SJCRH30 (cell line): Measurements from ENCODE around the gene MSMP. TPM values are rescaled to one million over a fixed set of nuclear protein-coding genes. Genes with fewer than 3 reads are reported as not detected.

ENCODE experiments used
- DNase-seq, 2 experiments: peaks; one replicate each; pipeline ENCODE4 v3.0.0-alpha.2; 2015 to 2020
- H3K27ac ChIP-seq: fragments of 250-450 bp; sonication (Bioruptor Pico); 2 replicates; pipeline ENCODE4 v1.5.1; 2020; ENCODE audit warnings: mild to moderate bottlenecking, moderate library complexity
- H3K27me3 ChIP-seq: fragments of 250-450 bp; sonication (Bioruptor Pico); 2 replicates; pipeline ENCODE4 v1.5.1; 2020; ENCODE audit warnings: mild to moderate bottlenecking, moderate library complexity
- H3K36me3 ChIP-seq: fragments of 250-450 bp; sonication (Bioruptor Pico); 2 replicates; pipeline ENCODE4 v1.5.1; 2020; ENCODE audit warnings: mild to moderate bottlenecking, moderate library complexity
- H3K4me1 ChIP-seq: fragments of 250-450 bp; sonication (Bioruptor Pico); 2 replicates; pipeline ENCODE4 v1.5.1; 2020; ENCODE audit warnings: mild to moderate bottlenecking, moderate library complexity
- H3K4me3 ChIP-seq: fragments of 250-450 bp; sonication (Bioruptor Pico); 2 replicates; pipeline ENCODE4 v1.5.1; 2020; ENCODE audit warnings: mild to moderate bottlenecking, moderate library complexity
- H3K9me3 ChIP-seq: fragments of 250-450 bp; sonication (Bioruptor Pico); replicated peaks from 2 replicates; pipeline ENCODE4 v1.5.1; 2020; ENCODE audit warnings: mild to moderate bottlenecking, moderate library complexity
- total RNA-seq: library from RNA; depleted of rRNA; stranded (reverse); fragments of >200 nt; shearing (Covaris generic); gene quantifications from 2 replicates; pipeline ENCODE4 v1.2.3, GENCODE V29; 2014

The MSMP gene
- total RNA-seq, 1 experiment from 2014 or later = not detected

- no peak for DNase-seq
- Histone ChIP-seq H3K27me3 (no peaks in the 10 kb centered on the region), H3K9me3 (no peaks in the 10 kb centered on the region), H3K27ac (no peak overlapping the region), H3K4me3 (no peak overlapping the region), H3K36me3 (no peaks in the 10 kb centered on the region), H3K4me1 (no peaks in the 10 kb centered on the region)
Measured at GRCh38 chr9:35758475-35759050, 4.5 kb upstream of the MSMP start.

- Histone ChIP-seq H3K4me1 (no peaks in the 10 kb centered on the region), H3K4me3 (peak overlapping the region; percentile 61), H3K9me3 (no peaks in the 10 kb centered on the region), H3K36me3 (no peaks in the 10 kb centered on the region; the same call in 1 of the 2 replicates), H3K27me3 (no peaks in the 10 kb centered on the region), H3K27ac (peak overlapping the region; percentile 75)
- no peak for DNase-seq
Measured at GRCh38 chr9:35757892-35758275, 3.8 kb upstream of the MSMP start.

GRCh38 chr9:35757226-35757891, 3.3 kb upstream of the MSMP start:
- Histone ChIP-seq H3K4me3 (peak overlapping the region; percentile 61), H3K36me3 (peaks cover 2% of the 10 kb centered on the region; the same call in 1 of the 2 replicates), H3K27me3 (no peaks in the 10 kb centered on the region), H3K9me3 (no peaks in the 10 kb centered on the region), H3K27ac (peak overlapping the region; percentile 75), H3K4me1 (no peaks in the 10 kb centered on the region)
- peak; percentile 80 to 87 for DNase-seq

- H3K9me3 ChIP-seq = no peaks in the 10 kb centered on the region
- peak overlapping the region; percentile 75 for H3K27ac ChIP-seq
- no peaks in the 10 kb centered on the region for H3K27me3 ChIP-seq
- DNase-seq = peak; percentile 72 to 75
- peak overlapping the region; percentile 61 for H3K4me3 ChIP-seq
- H3K36me3 ChIP-seq = peaks cover 5% of the 10 kb centered on the region; the same call in 1 of the 2 replicates
- H3K4me1 ChIP-seq = no peaks in the 10 kb centered on the region
Measured at GRCh38 chr9:35756275-35757225, 2.5 kb upstream of the MSMP start.

GRCh38 chr9:35755071-35755470, 995 bp upstream of the MSMP start:
- H3K4me1 ChIP-seq = no peaks in the 10 kb centered on the region
- no peaks in the 10 kb centered on the region for H3K9me3 ChIP-seq
- no peak overlapping the region for H3K4me3 ChIP-seq
- no peaks in the 10 kb centered on the region for H3K27me3 ChIP-seq
- DNase-seq = no peak
- H3K27ac ChIP-seq = no peak overlapping the region
- H3K36me3 ChIP-seq = peaks cover 11% of the 10 kb centered on the region; the same call in 1 of the 2 replicates

GRCh38 chr9:35753466-35753865, 610 bp downstream of the MSMP start:
- no peak overlapping the region for H3K27ac ChIP-seq
- no peaks in the 10 kb centered on the region for H3K27me3 ChIP-seq
- H3K4me3 ChIP-seq = no peak overlapping the region
- H3K4me1 ChIP-seq = 0 out of 2 replicates have a peak, but pooled peaks cover 2% of the 10 kb centered on the region
- peaks cover 11% of the 10 kb centered on the region; the same call in 1 of the 2 replicates for H3K36me3 ChIP-seq
- no peaks in the 10 kb centered on the region for H3K9me3 ChIP-seq
- DNase-seq = no peak

GRCh38 chr9:35750256-35750531, 3.9 kb downstream of the MSMP start:
- no peak overlapping the region for H3K27ac ChIP-seq
- no peaks in the 10 kb centered on the region for H3K9me3 ChIP-seq
- peaks cover 11% of the 10 kb centered on the region for H3K36me3 ChIP-seq
- no peaks in the 10 kb centered on the region for H3K27me3 ChIP-seq
- no peak overlapping the region for H3K4me3 ChIP-seq
- H3K4me1 ChIP-seq = peaks cover 11% of the 10 kb centered on the region; the same call in 1 of the 2 replicates
- DNase-seq = no peak

GRCh38 chr9:35749515-35750255, 4.4 kb downstream of the MSMP start:
- Histone ChIP-seq H3K9me3 (no peaks in the 10 kb centered on the region), H3K27ac (peak overlapping the region; percentile 29; the same call in 1 of the 2 replicates), H3K4me1 (peaks cover 11% of the 10 kb centered on the region; the same call in 1 of the 2 replicates), H3K4me3 (peak overlapping the region; percentile 71), H3K27me3 (no peaks in the 10 kb centered on the region), H3K36me3 (peaks cover 11% of the 10 kb centered on the region)
- DNase-seq = no peak

GRCh38 chr9:35748858-35749514, 5.1 kb downstream of the MSMP start, which contains the start of the genes GBA2 and RGP1:
Gene GBA2, minus strand, starts transcription at chr9:35749228. Its CDS starts 524 bp downstream, at chr9:35748704.
Gene RGP1, plus strand, starts transcription at chr9:35749287. Its CDS starts 469 bp downstream, at chr9:35749756.
- Histone ChIP-seq H3K4me1 (peaks cover 11% of the 10 kb centered on the region; the same call in 1 of the 2 replicates), H3K36me3 (peaks cover 17% of the 10 kb centered on the region), H3K4me3 (peak within 1 kb of the TSS; percentile 71), H3K9me3 (no peaks in the 10 kb centered on the region), H3K27ac (peak within 1 kb of the TSS; percentile 29; the same call in 1 of the 2 replicates), H3K27me3 (no peaks in the 10 kb centered on the region)
- DNase-seq = peak; percentile 74 to 75

- Histone ChIP-seq H3K27me3 (no peaks in the 10 kb centered on the region), H3K4me1 (peaks cover 11% of the 10 kb centered on the region; the same call in 1 of the 2 replicates), H3K36me3 (peaks cover 21% of the 10 kb centered on the region), H3K27ac (peak overlapping the region; percentile 29; the same call in 1 of the 2 replicates), H3K9me3 (no peaks in the 10 kb centered on the region), H3K4me3 (peak overlapping the region; percentile 71)
- DNase-seq = no peak
Measured at GRCh38 chr9:35748242-35748857, 5.7 kb downstream of the MSMP start.

- H3K36me3 ChIP-seq = peaks cover 28% of the 10 kb centered on the region
Measured at GRCh38 chr9:35746583-35746982, 7.5 kb downstream of the MSMP start.

GRCh38 chr9:35745569-35745968, 8.5 kb downstream of the MSMP start:
- Histone ChIP-seq H3K9me3 (no peaks in the 10 kb centered on the region), H3K4me1 (peaks cover 11% of the 10 kb centered on the region; the same call in 1 of the 2 replicates), H3K27me3 (no peaks in the 10 kb centered on the region), H3K4me3 (no peak overlapping the region), H3K27ac (no peak overlapping the region), H3K36me3 (peaks cover 26% of the 10 kb centered on the region)
- no peak for DNase-seq

More at GRCh38 chr9:35746583-35746982, 7.5 kb downstream of the MSMP start:
- DNase-seq = no peak
- H3K9me3 ChIP-seq = no peaks in the 10 kb centered on the region
- H3K27me3 ChIP-seq = no peaks in the 10 kb centered on the region
- no peak overlapping the region for H3K27ac ChIP-seq
- H3K4me1 ChIP-seq = peaks cover 11% of the 10 kb centered on the region; the same call in 1 of the 2 replicates
- peak overlapping the region; percentile 71 for H3K4me3 ChIP-seq

GRCh38 chr9:35743880-35744518, 10.1 kb downstream of the MSMP start:
- Histone ChIP-seq H3K27ac (no peak overlapping the region), H3K36me3 (peaks cover 42% of the 10 kb centered on the region), H3K4me3 (no peak overlapping the region), H3K27me3 (no peaks in the 10 kb centered on the region), H3K9me3 (no peaks in the 10 kb centered on the region), H3K4me1 (peaks cover 9% of the 10 kb centered on the region; the same call in 1 of the 2 replicates)
- DNase-seq = no peak
